Measurements from ENCODE around the gene IQCK. TPM values are rescaled to one million over a fixed set of nuclear protein-coding genes. Genes with fewer than 3 reads are reported as not detected.
A peak's percentile ranks its signal among the peaks of the same experiment; 100 is the strongest.

IQCK gene
- total and polyA plus RNA-seq, 12 donors = 8.2 to 35.2 (median 14.9) TPM

GRCh38 chr16:19780321-19780720 lies 62.2 kb downstream of the IQCK start:
- Histone ChIP-seq H3K4me3 (no peak overlapping the region), H3K27me3 (no peaks in the 10 kb centered on the region), H3K4me1 (replicated peaks in 1 of 2) (no peaks in the 10 kb centered on the region), H3K27ac (no peak overlapping the region), H3K36me3 (replicated peaks in 1 of 2) (no peaks in the 10 kb centered on the region), H3K9me3 (replicated peaks in 1 of 3) (no peaks in the 10 kb centered on the region)
- TF ChIP-seq CTCF (IDR thresholded peaks at IDR 0.05) (no peak), POLR2A (IDR thresholded peaks at IDR 0.05) (no peak)
- 93 to 98% (median 95%) methylated on average over 3 of the region's 3 CpGs for WGBS, 4 donors
- intact Hi-C loops (cut with DNase I) = no loop called here
- DNase-seq = no peak

GRCh38 chr16:19781226-19781625 lies 63.2 kb downstream of the IQCK start:
- intact Hi-C loops (cut with DNase I) = no loop called here
- Histone ChIP-seq H3K27ac (no peak overlapping the region), H3K4me1 (replicated peaks in 1 of 2) (no peaks in the 10 kb centered on the region), H3K36me3 (replicated peaks in 1 of 2) (no peaks in the 10 kb centered on the region), H3K27me3 (no peaks in the 10 kb centered on the region), H3K9me3 (replicated peaks in 1 of 3) (no peaks in the 10 kb centered on the region), H3K4me3 (no peak overlapping the region)
- 86 to 98% (median 91%) methylated on average over 6 of the region's 6 CpGs for whole genome bisulfite sequencing, 4 donors
- no peak for DNase-seq
- no peak for TF ChIP-seq CTCF (IDR thresholded peaks at IDR 0.05)
- no peak for TF ChIP-seq POLR2A (IDR thresholded peaks at IDR 0.05)

- TF ChIP-seq CTCF (IDR thresholded peaks at IDR 0.05) = no peak
- TF ChIP-seq POLR2A (IDR thresholded peaks at IDR 0.05) = no peak
- WGBS, 4 donors = 64 to 74% (median 70%) methylated on average over 17 of the region's 17 CpGs
- no peaks in the 10 kb centered on the region for H3K36me3 ChIP-seq (replicated peaks in 1 of 2)
- H3K9me3 ChIP-seq (replicated peaks in 1 of 3) = no peaks in the 10 kb centered on the region
- peak in 1 of 7 donors; percentile 49 for DNase-seq
- no peaks in the 10 kb centered on the region for H3K4me1 ChIP-seq (replicated peaks in 1 of 2)
- no peak overlapping the region for H3K4me3 ChIP-seq
- intact Hi-C loops (cut with DNase I) = no loop called here
- no peak overlapping the region for H3K27ac ChIP-seq
- H3K27me3 ChIP-seq = no peaks in the 10 kb centered on the region
These were observed 65.5 kb downstream of the IQCK start for GRCh38 chr16:19783363-19784182.

- Histone ChIP-seq H3K4me1 (replicated peaks in 1 of 2) (no peaks in the 10 kb centered on the region), H3K4me3 (no peak overlapping the region), H3K9me3 (replicated peaks in 1 of 3) (no peaks in the 10 kb centered on the region), H3K36me3 (replicated peaks in 1 of 2) (no peaks in the 10 kb centered on the region), H3K27me3 (no peaks in the 10 kb centered on the region), H3K27ac (no peak overlapping the region)
- TF ChIP-seq POLR2A (IDR thresholded peaks at IDR 0.05) (no peak), CTCF (IDR thresholded peaks at IDR 0.05) (no peak)
- intact Hi-C loops (cut with DNase I) = no loop called here
- DNase-seq = peak in 1 of 7 donors; percentile 23
- 52 to 64% (median 56%) methylated on average over 3 of the region's 3 CpGs for WGBS, 4 donors
These were observed 66.2 kb downstream of the IQCK start for GRCh38 chr16:19784183-19784736.
